Stimulated activated CD8-positive, alpha-beta memory T cell treated with anti-CD3 and anti-CD28 coated beads, Interleukin-15, amount 100 ng/mL, for 1 hour (primary cell): ENCODE data around the gene NOS1AP.
"Not testable (repeated sequence)": the region's sequence is repeated elsewhere in the genome, so short reads cannot be mapped to it uniquely, and the experiment has no call there.

ENCODE experiments used
- DNase-seq: peaks from one replicate; pipeline ENCODE4 v3.0.0-alpha.2; 2020; ENCODE audit warnings: low read depth

NOS1AP gene

DNA sequence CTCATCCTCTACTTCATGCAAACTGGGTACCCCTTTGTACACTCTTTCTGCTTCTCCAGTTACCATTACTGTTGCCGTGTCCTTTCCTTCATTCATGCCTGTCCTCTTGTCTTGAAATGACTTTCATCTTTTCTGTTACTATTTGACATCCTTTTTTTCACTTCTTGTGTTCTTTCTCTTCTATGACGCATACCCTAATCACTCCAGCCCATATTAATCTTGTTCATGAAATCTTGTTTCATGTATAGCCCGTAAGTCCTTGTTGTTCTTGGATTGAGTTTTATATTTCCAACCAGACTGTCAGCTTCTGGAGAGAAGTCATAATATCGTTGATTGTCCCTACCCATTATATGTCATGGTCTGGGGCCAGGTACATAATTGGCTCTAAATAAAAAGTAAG, 126.1 kb downstream of the NOS1AP start:
- DNase-seq = no peak

DNA sequence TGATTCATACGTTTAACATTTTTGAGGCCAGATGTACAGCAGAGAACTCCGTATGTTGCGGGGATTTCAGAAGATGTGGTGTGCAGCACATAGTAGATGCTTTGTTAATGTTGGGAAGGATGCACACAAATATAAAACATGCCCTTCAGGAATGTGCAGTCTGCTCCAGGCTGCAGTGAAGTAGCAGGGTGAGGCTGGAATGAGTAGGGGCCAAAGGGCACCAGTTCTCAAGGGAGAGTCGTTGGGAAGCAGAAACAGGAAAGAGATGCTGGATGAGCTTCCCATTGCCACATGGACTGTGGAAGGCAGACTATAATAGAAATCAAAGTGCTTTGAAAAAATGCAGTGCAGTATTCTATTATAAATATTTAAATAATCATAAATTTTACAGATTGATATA, 126.9 kb downstream of the NOS1AP start:
- DNase-seq = no peak

DNA sequence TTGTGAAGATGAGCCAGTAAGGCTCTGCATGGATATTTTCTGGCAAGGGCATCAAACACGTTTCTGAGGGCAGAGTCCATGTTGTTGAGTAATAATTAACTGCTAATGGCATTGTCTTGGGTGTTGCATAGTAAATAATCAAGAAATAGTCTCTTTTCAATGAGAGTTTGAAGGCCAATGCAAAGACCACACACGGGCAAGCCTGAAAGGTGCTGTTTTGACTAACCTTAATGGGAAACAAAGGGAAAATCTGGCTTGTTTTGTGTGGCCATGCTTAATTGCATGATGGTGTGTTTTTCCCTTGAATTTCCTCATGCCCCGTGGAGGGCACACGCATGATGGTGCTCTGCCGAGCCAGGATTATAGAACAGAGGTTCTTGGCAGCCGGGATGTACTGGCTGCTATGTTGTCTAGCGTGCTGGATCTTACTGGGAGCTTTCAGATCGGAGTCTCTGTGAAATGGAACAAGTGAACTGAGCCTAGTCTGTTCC, 127.6 kb downstream of the NOS1AP start:
- no peak for DNase-seq

DNA sequence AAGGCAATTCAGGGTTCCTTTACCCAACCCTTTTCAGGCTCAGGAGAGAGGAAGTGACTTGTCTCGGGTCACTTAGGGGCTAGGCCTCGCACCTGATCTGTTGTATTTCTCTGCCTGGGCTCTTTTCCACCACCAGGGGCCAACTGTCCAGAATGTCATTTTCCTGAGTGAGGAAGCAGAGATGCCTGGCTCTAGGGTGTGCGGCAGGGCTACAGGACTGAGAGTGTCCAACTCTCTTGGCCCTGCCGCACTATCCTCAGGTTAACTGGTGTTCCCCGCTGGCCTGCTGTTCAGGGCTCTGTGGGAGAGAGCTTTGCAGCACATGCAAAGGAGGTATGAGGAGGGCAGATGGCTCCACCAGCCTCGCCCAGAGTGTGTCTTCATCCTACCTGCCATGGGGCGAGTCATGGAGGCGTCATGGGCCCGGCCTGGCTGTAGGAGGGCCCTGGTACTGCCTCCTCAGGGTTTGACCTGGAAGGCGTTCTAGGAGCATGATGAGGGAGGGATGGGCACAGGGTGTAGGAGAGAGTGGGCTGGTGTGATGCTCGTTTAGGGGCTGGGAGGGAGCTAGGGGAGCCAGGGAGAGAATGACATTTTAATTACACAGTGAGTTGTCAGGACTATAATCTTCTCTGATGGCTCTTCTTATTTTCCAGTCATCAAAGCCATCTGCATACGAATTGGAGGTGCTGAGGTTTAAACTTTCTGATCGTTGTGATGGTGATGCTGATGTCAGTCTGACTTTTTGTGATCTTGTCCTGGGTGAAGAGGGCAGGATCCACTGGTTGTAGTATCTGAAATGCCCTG, 128.3 kb downstream of the NOS1AP start:
- DNase-seq = no peak

DNA sequence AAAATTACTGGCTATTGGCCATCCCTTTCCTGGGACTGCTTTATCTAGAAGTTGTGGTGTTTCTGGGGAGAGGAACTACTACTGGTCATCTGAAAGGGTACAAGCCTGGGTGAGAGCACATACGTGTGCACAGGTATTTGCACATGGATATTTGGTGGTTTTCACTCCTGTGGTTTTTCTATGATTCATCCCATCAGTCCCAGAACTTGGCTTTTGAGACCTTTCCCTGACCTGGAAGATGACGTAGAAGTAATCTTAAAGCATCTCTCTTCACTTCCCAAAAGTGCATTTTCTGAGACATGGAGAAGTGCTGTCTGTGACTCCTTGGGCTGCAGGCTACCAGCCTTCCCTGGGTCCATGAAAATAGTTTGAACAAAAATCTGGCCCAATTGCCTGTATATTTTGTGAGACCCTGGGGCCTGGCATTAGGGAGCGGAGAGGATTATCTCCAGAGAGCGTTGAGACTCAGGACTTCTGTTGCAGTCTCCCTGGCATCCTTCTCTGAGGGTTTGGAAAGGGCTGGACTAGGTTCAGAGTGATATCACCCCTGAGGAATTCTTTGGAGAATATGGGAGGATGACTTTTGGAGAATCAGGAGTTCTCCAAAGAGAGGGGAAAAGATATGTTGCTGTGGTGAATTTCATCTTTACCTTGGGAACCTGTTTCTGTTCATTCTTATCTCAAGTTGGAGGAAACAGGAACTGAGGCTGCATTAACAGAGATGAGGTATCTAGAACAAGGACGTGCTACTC, 130.8 kb downstream of the NOS1AP start:
- DNase-seq = no peak

DNA sequence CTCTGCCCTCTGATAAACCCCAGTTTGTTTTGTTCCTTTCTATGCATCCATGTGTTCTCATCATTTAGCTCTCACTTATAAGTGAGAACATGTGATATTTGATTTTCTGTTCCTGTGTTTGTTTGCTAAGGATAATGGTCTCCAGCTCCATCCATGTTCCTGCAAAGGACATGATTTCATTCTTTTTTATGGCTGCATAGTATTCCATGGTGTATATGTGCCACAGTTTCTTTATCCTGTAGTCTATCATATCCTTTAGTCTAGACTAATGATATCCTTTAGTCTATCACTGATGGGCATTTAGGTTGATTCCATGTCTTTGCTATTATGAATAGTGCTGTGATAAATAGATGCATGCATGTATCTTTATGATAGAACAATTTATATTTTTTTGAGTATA, 131.6 kb downstream of the NOS1AP start:
- DNase-seq = not testable (repeated sequence)

DNA sequence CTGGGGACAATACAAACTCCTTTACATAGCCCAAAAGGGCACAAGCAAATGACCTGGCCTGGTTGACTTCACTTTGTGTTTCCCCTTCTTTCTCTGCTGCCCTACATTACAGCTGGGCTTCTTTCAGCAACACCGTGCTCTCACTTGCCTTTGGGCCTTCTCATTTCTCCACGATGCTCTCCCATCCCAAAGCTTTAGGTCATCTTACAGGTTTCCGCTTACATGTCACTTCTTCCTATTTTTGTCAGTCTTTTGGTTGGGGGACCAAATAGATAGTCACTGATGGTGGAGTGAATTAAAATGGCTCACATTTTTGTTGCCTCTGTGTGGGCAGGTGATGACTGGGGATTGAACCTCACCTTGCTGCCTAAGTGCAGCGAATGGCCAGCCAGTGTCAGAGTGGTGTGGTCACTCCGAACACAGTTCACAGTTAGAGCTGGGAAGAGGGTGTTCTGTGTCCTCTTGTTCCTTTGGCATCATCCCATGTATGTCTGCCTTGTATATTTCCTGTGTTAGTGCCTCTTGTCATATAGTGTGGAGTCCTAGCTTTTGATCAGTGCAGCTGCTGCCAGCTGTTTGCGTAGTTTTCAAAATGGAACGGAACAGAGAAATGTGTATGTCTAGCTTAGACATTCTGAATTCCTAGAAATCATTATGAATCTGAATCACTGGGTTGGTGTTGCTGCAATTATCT, 134.8 kb downstream of the NOS1AP start:
- DNase-seq = no peak

DNA sequence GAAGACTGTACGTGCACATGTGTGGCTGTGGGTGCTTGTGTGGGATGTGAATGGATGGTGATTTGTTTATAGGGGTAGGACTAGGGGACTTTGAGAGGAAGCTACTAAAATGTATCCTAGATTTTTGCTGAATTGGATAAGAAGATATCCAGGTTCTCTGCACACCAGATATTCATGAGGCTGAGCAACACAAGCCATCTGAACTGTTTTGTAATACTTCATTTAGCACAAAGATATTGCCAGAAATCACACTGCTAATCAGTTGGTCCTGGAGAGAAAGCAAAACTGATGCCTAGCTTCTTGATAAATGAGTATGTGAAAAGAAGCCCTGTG, 135.3 kb downstream of the NOS1AP start:
- DNase-seq = no peak

DNA sequence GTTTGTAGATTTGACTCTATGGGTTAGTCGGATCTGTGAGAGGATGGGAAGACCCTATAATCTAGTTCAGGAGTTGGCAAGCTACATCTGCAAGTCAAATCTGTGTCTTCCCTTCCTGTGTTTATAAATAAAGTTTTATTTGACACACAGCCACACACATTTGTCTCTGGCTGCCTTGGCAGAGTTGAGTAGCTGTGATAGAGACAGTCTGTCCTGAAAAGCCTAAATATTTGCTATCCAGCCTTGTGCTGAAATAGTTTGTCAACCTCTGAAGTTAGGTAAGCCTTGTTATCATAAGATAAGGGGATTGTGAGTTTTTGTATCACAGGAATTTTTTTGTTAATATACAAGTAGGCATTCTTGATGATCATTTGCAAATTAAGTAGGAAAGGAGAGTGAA, 136.8 kb downstream of the NOS1AP start:
- no peak for DNase-seq

DNA sequence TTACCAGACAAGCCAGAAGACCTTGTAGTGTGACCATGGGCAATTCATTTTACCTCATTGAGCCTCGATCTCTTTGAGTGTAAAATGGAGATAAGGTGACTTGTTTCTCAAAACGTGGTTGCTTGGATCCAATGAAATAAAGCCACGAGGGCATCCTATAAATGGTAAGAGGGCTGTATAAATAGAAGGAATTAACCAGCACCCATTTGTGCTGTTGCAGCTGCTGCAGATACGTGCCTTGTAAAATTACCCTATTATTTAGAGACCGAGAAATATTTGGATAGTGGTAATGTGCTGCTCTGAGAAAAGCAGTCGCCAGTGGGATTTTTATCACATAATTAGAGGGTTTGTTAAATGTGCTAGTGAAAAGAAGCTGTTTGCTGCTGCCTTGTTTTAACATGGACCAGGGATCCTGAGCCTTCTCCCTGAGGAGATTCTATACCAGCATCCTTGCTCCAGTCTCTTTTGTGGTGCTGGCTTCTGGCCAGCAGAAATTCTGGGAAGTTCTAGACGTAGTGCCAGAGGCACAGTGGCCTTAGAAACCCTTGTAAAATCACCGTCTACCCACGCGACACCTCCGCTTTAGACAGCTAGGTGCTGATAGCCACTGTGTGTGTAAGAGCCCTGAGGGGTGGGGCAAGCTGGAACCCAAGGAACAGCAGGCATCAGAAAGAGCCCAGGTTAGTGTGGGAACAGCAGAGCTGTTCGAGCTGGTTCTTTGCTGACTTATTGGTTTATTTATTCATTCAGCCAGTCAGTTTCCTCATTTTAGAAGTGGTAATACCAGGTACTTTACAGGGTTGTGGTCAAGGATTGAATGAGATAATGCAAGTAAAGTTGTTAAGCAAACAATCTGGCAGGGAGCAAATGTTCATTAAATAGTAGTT, 137.5 kb downstream of the NOS1AP start:
- DNase-seq = no peak

DNA sequence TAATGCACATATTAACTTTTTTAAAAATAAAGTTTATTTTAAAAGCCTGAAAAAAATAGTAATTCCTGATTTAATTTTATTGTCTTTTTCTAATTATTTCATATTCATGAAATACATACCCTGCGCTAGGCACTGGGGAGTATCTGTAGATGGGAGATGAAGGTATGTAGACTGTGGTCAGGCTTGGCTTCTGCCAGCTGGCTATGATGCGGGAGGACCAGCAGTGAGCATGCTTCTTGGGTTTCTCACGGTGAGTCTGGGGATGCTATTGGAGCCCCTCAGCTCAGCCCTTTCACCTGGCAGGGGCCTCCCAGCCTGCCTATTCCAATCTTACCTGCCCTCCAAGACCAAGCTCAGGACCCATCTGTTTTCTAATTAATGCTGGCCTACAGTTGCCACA, 138.4 kb downstream of the NOS1AP start:
- DNase-seq = no peak

DNA sequence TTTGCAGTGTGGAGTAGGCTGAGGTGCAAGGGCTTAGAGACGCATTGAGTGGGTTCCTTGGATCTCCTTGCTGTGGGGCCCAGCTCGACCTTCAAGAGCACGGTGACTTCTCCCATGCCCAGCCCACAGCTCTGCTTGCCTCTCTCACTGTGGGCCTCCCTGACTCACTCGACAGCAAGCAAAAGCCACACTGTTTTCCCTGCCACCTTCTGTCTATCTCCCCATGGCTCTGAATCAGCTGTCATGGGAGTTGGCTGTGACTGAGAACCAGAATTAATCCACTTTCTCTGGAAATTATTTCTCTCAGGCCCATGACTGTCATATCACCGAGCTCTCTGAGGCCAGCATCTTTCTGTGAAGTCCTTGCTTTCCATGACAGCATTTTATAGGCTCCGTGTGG, 140.7 kb downstream of the NOS1AP start:
- DNase-seq = no peak

DNA sequence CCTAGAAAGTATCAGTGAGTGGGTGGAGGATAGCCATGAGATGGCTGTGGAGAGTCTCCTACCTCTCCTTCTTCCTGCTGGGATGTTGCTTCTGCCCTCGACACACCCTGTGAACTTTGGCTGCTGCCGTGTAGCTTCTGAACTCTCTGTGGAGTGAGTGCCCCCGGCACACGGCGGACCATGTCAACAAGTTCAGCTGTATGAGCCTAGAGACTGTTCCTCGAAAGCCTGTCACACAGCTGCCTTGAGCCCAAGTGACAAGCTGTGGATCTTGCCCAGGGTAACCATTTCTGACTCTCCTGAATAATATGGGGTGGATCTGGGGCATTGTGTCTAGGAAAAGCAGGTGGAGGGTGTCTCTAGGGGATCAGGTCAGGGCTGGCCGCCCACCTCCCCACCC, 143.2 kb downstream of the NOS1AP start:
- no peak for DNase-seq

DNA sequence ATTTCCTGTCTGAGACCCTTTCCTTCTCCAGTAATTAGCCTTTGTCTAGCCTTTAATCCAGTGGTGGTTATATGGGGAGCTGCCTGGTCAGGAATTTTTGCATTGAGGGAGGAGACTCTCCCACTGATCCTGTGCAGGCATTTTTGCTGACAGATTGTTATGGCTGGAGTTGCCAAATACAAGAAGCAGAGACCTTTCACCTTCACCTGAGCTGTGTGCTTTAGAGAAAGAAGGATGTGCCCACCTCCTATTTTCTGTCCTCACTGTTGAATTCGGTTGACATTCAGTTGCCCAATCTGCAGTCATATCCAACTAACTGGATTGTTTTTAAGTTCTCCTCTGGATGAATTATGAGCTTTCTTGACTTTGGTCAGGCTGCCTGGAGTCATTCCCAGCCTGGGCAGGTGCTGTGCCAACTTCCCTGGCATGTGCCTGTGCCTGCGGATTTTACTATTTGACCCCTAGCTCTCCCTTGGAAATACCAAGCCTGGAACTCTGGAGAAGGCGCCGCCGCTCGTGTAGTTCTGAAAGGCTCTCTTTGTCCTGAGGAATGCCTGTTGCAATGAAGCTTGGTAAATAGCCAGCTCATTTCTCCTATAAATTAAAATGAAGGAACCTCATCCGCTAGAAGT, 143.9 kb downstream of the NOS1AP start:
- DNase-seq = no peak

DNA sequence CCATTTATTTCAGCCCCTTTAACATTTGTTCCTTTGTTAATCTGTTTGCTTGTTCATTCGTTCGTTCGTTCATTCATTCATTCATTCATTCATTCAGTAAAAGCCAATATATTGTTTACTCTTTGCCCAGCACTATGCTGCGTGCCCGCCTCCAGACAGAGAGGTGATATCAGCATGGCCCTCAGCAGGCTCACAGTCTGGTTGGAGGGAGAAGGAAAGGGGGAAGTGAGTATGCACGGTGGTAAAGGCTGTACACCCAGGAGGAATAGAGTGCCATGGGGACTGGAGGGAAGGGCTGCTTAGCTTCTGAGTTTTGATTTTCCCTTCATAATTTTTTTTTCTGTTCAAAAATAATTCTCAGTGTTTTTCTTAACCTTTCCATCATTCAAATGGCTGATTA, 144.7 kb downstream of the NOS1AP start:
- no peak for DNase-seq

DNA sequence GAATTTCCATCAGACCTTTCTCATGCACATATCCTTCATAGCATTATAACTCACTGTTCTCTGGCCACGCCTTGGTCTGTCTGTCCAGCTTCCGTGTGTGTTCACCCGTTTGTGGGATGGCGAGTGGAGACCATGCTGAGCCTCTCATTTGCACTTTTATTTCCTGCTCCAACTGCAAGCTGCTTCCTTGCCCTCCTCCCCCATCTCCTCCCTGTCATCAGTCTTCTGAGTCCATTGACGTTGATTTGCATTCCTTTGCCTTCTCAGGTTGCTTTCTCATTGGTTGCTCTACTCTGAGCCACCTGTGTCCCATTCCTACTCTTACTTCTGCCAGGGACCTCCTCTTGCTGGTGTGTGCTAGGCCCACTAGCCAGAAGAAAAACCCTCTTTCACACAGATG, 146.4 kb downstream of the NOS1AP start:
- DNase-seq = no peak

DNA sequence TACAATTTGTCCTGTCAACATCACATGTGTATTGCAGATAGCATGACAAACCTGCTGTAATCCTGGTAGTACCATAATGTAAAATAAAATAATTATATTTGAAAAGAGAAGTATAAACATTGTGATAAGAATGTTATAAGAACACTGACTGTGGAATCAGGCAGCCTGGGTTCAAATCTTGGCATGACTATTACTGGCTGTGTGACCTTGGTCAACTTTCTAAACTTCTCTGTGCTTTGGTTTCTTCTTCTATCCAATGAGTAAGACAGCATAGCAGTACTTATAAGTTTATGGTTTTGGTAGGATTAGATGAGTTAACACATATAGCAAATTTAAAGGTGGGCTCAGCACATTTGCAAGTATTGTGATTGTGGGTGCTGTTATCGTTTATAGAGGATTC, 147.1 kb downstream of the NOS1AP start:
- DNase-seq = no peak

DNA sequence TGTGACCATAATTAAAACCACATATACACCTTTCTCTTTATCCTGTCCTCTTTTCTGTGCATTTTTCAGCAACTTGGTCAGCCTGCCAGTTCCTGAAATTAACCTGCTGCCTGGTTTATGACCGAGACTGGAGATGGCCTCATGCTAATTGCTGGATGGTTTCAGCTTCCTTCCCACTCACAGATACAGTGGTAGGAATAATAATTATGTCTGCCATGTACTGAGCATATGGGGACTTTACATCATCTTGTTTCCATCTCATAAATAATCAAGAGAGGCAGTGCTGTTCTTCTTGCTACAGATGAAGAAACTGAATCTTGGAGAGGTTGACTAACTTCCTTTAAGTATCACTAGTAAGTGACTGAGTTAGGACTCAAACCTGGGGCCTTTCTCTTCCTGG, 148.2 kb downstream of the NOS1AP start:
- no peak for DNase-seq

DNA sequence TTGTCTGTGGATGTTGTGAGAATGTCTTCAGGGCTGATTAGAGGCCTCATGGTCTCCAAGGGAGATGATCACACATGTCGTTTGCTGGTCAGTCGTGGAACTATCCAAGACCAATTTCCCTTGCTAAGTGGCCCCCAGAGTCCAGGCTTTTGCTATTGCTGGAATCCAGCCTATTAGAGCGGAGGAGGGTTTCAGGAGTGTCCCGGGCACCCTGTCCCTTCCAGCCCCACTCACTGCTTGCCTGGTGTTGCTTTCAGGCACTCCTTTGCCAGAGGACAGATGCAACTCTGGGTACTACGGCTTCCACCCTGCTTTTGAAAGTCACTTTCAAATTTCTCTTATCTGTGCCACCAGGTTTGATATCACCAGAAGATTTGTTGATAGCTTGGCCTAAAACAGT, 149.1 kb downstream of the NOS1AP start:
- DNase-seq = no peak

DNA sequence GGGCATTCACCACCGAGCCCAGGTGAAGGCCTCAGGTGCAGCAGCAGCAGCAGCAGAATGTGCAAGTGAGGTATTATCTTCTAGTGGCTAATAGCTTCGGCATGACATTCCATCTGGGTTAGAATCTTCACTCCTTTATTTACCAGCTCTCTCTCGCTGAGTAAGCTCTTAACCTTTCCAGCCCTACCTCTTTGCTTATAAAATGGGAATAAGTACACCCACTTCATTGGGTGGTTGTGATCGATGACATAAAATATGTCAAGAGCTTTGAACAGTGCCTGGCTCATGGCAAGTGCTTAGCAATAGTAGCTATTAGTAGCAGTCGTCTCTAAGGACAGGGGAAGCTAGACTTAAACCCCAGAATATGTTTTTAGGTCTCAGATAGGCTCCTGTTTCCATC, 149.5 kb downstream of the NOS1AP start:
- DNase-seq = no peak

DNA sequence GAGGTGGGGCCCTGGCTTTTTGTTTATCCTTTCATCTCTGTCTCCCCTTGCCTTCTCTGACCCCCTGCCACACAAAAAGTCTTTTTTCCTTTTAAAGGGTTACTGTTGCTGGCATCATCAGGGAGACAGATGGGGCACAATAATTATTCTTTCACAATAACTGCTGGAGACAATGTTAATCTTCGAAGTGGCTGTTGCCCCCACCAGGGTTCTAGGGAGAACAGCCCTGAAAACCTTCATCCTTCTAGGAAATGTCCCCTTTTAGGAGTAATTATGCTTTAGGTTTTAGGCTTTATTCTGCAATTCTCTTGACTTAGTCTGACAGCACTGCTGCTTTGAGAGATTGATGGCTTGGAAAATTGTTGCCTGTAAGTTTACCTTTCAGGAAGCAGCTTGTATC, 150.0 kb downstream of the NOS1AP start:
- DNase-seq = no peak
